ENCODE measurements around the gene TNNC2.

TNNC2 gene

GRCh38 chr20:45779011-45779915 is 47.8 kb downstream of the TNNC2 start:
- FAIRE-seq: no peak

GRCh38 chr20:45776931-45777330 is 50.2 kb downstream of the TNNC2 start:
- FAIRE-seq: no peak

GRCh38 chr20:45775411-45775810 is 51.7 kb downstream of the TNNC2 start:
- no peak for FAIRE-seq

- no peak for FAIRE-seq
Measured at GRCh38 chr20:45774945-45775344, 52.2 kb downstream of the TNNC2 start.

All from colon (tissue), 2 donors.